GM21381 (cell line): Measurements from ENCODE around the gene DACT3.
"Not testable (repeated sequence)": the region's sequence is repeated elsewhere in the genome, so short reads cannot be mapped to it uniquely, and the experiment has no call there.

Experiments used
- ATAC-seq: cut with Tn5 transposase; IDR thresholded peaks from one replicate; pipeline ENCODE4 v1.9.1; 2021; ENCODE audit warnings: mild to moderate bottlenecking, moderate library complexity; ENCODE audit not compliant: unreplicated experiment

Gene DACT3

DNA sequence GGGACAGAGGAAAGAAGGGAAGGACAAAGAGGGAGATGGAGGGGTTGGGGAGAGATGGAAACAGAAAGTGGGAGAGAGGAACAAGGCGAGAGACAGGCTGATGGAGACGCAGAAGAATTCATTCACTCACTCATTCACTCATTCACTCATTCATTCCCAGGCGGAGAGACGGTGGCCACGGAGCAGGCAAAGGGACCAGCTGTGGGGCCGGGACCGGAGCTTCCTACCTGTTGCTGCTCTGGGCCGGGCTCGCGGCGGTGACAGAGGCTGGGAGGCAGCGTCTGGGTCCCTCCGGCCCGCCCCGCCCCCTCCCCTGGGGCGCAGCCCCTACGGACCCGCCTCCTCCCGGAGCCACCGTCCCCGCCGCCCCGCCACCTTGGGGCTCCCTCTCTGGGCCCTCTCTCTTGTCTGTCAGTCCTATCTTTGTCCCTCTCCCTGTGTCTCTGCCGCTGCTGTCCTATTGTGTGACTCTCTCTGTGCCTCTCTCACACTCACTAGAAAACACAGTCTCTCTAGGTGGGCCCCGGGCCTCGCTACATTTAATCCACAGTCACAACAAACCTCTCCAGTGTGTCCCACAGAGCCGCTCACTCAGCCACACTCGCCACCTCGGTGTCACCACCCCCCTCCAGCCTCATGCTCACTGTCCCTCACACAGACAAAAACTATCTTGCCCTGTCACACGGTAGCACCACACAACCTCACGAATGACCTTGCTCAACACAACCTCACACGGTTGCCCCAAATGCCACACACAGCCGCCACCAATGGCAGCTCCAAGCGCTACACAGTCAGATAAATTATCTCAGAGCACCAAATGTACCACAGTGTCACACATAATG, 24.8 kb downstream of the DACT3 start, which contains the start of gene GNG8:
Gene GNG8, minus strand, starts transcription at position 283 of the 842 bp plus-strand sequence. CDS start 1,520 bp downstream, outside the sequence.
- ATAC-seq = no peak

DNA sequence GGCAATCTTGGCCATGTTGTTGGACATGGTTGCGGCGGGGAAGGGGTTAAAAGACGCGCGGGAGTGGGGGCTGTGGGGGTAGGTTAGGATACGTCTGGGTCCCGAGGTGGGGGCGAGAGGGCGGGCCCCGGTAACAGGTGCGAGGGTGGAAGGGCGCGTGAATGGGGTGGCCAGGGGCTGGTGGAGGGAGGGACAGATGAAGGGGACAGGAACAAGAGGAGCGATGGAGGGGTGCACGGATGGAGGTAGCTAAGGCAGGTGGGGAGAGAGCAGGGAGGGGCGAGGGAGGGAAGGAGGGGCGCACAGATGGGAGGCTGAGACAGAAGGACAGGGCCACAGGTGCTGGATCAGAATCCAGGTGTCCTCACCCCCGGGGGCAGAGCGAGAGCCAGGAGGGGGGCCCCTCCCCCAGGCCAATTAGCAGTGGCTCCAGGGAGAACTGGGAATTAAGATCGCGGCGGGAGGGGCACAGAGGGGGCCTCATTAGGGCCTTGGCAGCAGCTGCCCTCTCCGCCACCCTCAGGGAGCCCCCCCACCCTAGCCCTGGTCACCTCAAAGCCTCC, 26.2 kb downstream of the DACT3 start:
- no peak for ATAC-seq

DNA sequence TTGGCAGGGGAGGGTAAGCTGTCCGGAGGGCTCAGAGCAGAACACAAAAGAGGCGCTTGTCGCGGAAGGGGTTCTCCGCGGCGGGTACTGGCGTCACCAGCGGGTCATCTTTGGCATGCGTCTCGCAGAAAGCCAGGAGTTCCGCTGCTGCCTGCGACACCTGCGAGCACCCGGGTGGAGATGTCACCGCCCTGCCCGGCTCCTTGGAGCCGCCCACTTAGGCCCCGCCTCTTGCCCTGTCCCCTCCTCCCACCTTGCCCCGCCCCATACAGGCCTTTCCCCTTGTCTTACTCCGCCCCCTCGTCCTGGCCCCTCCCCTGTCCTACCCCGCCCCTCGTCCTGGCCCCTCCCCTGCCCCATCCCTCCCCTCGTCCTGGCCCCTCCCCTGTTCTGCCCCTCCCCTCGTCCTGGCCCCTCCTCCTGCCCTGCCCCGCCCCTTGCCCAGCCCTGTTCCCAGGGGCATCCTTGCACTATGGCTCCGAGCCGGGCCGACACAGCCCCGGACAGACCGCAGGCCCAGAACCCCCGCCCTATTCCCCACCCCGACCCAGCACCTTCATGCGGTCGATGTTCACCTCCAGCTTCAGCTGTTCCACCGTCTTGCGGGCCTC, 26.8 kb downstream of the DACT3 start:
- ATAC-seq = peak; percentile 46

DNA sequence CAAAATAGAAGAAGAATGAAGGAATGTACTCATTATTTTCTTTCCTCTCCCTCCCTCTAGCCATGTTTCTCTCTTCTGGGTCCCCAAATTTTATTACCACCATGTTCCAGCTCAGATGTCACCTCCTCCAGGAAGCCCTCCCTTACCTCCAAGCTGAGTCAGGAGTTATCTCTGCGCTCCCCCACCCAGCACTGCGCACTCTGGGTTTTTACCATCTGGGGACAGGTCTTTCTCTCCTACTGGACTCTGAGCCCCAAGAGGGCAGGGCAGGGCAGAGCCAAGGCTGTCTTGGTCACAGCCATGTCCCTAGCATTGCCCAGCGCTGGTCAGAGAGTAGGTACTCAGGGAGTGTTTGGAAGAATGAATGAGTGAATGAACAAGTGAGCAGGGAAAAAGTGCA, 27.9 kb downstream of the DACT3 start:
- ATAC-seq = no peak

DNA sequence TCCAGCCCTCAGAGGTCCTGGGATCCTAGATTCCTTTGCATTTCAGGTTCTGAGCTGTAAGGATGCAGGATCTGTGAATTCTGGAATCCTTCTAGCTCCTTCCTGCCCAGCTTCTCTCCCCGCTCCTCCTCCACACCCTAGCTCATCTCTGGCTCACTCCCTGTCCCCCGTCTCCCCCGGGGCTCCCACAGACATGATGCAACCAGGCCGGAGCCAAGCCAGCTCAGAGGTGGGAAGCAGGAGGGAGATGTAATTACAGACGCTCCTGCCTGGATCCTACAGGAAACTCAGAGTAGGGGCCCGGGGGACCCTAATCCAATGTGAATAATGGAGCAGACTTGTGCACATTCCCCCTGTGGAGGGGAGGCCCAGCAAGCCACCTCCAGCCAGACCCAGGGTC, 29.5 kb downstream of the DACT3 start:
- ATAC-seq = no peak

DNA sequence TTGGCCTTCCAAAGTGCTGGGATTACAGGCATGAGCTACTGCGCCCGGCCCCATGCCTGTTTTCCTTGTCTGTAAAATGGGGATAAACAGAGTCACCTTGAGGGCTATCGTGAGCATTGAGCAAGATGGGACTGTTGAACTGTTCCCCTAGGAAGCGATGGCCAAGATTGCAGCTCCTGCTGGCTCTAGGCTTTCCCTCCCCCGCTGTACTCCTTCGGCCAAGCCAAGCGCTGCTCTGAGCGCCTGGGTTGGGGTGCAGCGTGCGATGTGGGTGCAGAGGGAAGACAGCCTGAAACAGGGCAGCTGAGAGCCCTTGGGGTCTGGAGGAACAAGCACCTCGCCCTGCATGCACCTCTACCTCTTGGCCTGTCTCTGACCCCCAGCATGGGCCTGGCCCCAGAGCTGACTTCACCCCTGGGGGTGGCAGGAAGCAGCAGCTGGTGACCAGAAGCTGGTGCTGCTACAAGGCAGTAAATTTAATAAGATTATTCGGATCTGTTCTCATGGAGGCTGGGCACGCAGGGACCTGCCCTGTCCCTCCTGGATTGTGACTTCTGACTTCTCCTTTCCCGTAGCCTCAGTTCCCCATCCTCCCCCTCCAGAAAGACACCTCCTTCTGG, 30.3 kb downstream of the DACT3 start:
- no peak for ATAC-seq

DNA sequence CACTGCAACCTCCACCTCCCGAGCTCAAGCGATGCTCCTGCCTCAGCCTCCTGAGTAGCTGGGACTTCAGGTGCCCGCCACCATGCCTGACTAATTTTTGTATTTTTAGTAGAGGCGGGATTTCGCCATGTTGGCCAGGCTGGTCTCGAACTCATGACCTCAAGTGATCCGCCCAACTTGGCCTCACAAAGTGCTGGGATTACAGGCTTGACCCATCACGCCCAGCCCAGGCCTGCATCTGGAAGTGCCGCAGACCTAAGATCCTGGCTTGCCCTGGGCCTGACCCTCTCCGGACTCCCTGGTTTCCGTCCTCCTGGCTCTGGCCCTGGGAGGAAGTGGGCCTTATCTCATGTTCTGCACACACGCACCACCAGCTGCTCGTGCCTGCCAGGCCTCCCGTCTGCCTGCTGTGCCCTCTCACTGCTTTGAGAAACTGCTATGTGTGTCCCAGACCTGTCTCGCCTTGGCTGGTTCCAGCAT, 31.4 kb downstream of the DACT3 start:
- no peak for ATAC-seq

DNA sequence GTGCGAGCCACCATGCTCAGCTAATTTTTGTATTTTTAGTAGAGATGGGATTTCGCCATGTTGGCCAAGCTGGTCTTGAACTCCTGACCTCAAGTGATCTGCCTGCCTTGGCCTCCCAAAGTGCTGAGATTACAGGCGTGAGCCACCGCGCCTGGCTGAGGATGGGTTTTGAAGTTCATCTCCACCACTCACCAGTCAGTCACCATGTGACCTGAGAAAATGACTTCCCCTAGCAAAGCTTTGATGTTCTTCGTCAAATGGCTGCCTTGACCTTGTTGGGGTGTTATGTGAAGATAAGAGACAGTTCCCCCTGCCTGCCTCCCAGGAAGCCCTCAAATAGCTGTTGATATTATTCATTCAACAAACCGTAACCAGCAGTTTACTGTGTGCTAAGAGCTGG, 32.0 kb downstream of the DACT3 start:
- ATAC-seq = not testable (repeated sequence)

DNA sequence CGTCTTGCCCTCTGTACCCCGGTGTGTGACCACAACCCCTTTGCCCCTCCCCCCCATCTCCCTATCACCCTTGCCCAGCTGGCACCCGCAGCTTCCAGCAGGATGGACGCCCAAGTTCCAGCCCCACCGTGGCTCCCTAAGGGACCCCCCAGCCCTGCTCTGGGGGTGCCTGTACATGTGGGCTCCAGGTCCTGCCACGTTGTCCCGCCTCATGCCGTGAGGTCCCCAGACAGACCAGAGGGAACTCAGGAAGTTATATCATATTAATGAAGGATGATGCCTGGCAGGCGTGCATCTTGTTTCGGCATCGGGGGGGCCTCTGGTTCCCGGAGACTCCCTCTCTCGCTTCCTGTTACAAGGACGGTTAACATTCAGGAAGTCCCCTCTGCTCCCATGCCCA, 34.5 kb downstream of the DACT3 start:
- ATAC-seq = no peak

DNA sequence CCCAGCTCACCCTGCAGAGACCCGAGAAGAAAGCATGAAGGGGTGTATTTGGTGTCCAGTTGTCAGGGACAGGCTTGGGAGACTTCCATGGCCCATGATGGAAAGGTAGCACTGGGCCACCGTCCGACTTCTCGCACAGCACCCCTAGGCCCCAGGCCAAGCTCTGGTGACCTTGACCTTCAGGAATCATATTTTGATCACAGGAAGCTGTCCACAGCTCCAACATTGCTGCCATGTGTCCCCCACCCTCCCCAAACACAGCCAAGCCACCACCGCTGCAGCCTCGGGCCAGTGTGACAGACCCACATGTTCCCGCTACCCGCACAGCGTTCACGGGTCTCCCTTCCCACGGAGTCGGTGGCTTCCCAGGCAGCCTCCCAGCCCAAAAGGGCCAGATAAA, 35.3 kb downstream of the DACT3 start:
- ATAC-seq = no peak

DNA sequence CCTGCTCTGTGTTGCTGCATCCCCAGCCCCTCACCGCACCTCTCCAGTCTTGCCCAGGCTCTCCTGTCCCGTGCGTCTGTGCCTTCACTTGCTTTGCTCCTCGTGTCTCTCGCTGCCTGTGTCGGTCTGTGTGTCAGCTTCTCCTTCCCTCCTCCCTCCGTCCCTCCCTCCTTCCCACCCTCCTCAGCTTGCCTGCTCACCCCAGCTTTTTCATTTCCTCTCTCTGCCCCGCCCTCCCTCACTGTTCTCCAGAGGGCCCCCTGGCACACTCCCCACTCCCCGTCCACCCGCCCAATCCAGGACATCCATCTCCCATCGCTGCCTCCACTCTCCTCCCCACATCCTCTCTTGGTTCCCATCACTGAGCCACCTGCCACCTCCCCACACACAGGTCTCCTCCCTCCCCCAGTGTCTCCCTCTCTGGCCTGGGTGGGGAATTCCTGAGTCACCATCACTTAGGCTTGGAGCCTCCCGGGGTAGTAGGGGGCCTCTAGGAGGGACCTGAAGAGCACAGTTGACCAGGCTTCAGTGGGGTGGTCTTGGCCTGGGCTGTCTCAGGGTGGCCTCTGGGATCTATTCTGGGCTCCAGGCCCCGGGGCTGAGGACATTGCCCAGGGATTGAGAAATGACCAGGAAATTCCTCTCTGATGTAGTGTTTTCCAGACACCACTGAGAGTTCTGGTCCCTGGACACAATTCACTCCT, 35.9 kb downstream of the DACT3 start, which contains the start of gene PTGIR:
Gene PTGIR, minus strand, starts transcription at position 132 of the 704 bp plus-strand sequence. CDS start 864 bp downstream, outside the sequence.
- no peak for ATAC-seq

DNA sequence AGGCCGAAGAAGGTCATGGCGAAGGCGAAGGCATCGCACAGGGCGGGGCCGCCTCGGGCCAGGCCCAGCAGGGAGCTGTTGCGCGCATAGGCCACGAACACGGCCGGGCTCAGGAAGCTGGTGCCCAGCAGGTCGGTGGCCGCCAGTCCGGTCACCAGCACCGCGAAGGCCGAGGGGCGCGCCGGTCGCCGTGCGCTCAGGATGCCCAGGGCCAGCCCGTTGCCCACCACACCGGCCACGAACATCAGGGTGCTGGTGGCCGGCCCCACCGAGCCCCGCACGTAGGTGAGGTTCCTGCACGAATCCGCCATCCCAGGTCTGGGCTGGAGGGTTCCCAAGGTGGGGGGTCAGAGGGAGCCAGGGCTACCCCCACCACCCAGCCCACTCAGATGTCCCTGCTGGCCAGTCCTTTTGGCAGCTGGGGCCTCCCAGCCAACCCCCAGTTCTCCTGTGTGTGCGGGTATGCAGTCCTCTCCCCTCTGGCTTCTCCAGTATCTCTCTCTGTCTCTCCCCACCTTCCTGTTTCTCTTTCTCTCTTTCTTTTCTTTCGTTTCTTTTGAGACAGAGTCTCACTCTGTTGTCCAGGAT, 37.0 kb downstream of the DACT3 start:
- no peak for ATAC-seq

DNA sequence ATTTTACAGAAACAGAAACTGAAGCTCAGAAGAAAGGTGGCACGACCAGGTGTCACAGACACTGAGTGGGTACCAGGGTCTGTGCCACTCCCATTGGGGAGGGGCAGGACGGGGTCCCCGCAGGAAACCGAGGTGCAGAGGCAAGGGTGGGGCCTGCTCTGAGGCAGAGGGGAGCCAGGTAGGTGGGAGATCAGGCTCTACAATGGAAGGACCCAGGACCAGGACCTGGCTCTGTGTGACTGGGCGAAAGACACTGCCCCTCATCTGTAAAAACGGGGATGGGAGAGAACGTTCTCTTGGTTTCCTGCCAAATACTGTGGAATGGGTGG, 38.9 kb downstream of the DACT3 start:
- no peak for ATAC-seq

DNA sequence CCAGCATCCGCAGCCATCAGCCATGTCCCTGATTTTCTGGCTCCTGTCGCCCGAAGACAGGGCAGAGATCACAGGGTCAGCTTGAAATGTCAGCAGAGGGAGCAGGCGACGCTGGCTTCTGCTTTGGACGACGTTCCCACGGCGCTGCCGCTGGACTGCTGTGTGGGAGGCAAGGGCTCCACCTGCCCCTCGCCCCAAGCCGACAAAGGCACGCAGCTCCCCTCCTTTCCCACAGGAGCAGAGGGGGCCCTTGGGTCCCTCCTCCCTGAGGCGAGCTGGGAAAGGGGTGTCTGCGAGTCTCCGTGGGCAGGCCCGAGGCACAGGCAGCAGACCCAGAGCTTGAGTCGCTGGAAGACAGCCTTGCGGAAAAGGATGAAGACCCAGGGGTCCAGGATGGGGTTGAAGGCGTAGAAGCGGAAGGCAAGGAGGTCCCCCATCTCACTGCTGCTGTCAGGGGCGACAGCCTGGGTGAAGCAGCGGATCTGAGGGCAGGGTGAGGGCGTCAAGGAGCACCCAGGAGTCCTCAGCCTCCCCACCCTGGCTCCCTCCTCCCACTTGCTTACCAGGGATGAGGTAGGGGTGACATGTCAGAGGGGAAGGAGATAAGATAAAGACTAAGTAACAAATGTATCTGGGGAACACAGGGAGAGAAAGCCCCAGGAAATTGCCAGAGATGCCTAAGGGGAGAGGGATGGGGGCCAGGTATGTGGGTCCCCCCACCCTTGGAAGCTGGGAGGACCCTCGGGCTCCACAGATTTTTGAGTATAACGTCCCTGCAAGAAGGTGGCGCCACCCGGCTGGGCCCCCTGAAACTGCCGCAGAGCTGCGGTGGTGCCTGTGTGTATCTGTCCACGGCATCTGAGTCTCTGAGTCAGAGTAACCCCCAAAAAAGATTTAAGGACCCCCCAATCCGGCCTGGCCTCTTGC, 39.5 kb downstream of the DACT3 start:
- no peak for ATAC-seq

DNA sequence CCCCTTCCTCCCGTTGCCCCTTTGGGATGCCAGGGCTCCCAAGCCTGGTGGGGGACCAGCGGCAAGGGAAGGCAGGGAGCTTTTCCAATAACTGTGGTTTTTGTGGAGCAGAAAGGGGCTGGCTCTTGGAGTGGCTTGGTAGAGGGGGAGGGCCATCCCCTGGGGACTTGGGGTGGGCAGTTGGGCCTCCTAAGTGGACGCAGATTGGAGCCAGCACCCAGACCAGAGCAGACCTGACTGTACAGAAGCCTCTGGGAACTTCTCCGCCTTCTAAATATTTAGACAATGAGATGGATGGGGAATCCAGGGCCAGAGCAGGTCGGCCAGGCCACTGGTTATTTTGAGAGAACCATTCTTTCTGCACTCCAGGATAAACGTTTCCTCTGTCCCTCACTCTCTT, 40.3 kb downstream of the DACT3 start:
- ATAC-seq = no peak

DNA sequence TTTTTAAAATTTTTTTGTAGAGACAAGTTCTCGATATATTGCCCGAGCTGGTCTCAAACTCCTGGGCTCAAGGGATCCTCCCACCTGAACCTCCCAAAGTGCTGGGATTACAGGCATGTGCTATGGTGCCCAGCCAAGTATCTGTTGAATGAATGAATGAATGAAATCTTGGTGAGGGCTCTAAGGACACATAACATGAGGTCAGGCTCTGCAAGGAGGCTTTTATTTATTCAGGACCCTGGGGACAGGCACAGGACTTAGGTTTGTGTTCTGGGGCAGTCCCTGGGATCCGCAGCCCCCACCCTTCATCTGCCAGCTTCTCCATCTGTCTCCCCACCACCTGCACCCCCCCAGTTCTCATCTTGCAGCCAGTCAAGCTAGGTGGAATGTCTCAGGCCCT, 40.7 kb downstream of the DACT3 start:
- no peak for ATAC-seq

DNA sequence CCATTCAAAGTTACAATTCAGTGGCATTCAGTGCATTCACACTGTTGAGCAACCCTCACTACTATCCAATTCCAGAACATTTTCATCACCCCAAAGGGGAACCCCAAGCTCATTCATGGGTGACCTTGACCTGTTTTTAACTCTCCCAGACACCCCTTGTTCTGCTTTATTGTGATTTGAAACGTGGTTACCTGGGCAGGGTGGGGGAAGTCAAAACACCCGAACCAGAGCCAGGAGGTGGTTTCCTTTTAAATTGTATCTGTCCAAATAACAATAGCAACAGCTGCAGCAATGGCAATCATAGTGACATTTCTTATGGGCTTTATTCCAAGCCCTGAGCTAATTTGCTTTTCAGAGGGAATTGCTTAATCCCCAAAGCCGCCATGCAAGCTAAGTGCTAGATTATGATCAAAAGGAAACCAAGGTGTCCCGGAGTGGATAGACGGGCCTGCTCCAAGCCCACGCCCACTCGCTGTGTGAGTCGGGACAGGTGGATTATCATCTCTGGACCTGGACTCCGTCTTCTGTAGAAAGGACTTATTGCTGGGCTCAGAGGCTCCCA, 42.2 kb downstream of the DACT3 start:
- ATAC-seq = no peak

DNA sequence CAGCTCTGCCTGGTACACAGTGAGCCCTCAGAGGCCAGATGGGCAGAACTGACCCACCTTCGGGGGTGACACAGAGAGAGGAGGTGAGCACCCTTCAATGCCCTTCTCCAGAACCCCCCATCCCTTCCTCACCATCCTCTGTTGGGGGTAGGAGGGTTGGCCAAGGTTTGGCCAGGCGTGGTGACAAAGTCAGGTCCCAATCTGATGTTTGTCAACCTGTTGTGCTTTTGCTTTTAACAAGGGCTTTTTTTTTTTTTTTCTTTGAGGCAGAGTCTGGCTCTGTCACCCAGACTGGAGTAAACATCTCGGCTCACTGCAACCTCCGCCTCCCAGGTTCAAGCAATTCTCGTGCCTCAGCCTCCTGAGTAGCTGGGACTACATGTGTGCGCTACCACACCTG, 43.4 kb downstream of the DACT3 start:
- ATAC-seq = no peak

DNA sequence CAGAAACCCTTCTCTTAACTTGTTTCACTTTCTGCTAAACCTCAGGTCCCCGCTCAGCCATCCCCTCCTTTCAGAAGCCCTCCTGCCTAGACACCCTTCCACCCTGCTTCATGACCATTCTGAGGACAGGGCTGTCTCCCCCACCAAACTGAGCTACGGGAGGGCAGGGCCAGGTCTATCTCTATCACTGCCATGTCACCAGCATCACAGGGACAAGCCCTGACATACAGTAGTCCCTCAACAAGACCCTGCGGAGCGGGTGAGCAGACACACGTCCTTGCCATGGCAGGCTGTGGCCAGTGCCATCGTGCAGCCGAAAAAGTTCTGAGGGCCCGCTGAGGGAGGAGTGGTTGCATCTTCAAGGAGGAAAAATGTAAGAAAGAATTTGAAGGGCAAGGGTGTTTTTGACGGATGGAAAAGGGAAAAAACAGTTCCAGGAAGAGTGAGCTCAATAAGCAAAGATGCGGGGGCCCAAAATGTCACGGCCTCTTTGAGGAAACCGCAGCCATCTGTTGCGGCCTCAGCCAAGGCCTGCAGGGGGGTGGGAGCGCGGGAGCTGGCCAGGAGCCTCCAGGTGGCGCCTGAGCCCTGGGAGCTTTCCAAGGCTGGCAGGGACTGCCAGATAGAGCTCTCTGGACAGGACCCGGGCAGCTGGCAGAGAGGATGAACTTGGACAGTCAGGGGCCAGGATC, 44.2 kb downstream of the DACT3 start:
- ATAC-seq = no peak
